Left ventricle myocardium inferior (tissue), 1 donor: Measurements from ENCODE around the gene PUS7. TPM values are rescaled to one million over a fixed set of nuclear protein-coding genes. Genes with fewer than 3 reads are reported as not detected.
"Not testable (repeated sequence)": the region's sequence is repeated elsewhere in the genome, so short reads cannot be mapped to it uniquely, and the experiment has no call there.

ENCODE experiments used
- DNase-seq: peaks from one replicate; pipeline ENCODE4 v3.0.0-alpha.2; 2020
- H3K27ac ChIP-seq: fragments of 200-600 bp; replicated peaks from 2 replicates; pipeline ENCODE4 v1.8.0; 2021
- H3K27me3 ChIP-seq: fragments of 200-600 bp; 2 replicates; pipeline ENCODE4 v1.8.0; 2021; ENCODE audit warnings: low read depth
- H3K36me3 ChIP-seq: fragments of 200-600 bp; 2 replicates; pipeline ENCODE4 v1.8.0; 2021
- H3K4me1 ChIP-seq: fragments of 200-600 bp; 2 replicates; pipeline ENCODE4 v1.8.0; 2021
- H3K4me3 ChIP-seq: fragments of 200-600 bp; 2 replicates; pipeline ENCODE4 v1.8.0; 2021; ENCODE audit warnings: mild to moderate bottlenecking, moderate library complexity
- H3K9me3 ChIP-seq: fragments of 200-600 bp; replicated peaks from 2 replicates; pipeline ENCODE4 v1.8.0; 2021
- intact Hi-C: fragments of 100-400 bp; cut with micrococcal nuclease; formaldehyde crosslinking; loops from one replicate; pipeline ENCODE4 v1.11.0; 2022
- total RNA-seq: library from RNA; stranded (reverse); fragmentation: NEBNext Ultra II Directional; extraction: Animal tissue kit (Norgen Biotek cat#: 25700); gene quantifications from one replicate; pipeline ENCODE4 v1.2.1, GENCODE V29; 2021
- TF ChIP-seq, protein P1 (sequence below): fragments of 200-600 bp; IDR thresholded peaks from 2 replicates; pipeline ENCODE4 v1.8.0; 2021; ENCODE audit warnings: antibody characterized with exemption, mild to moderate bottlenecking, borderline replicate concordance
- donor health status: DM: no; HTN: yes; CAD: no; lungs with severe emphysema.

Gene PUS7
- total RNA-seq, 1 donor from 2014 or later = 4.9 TPM

DNA sequence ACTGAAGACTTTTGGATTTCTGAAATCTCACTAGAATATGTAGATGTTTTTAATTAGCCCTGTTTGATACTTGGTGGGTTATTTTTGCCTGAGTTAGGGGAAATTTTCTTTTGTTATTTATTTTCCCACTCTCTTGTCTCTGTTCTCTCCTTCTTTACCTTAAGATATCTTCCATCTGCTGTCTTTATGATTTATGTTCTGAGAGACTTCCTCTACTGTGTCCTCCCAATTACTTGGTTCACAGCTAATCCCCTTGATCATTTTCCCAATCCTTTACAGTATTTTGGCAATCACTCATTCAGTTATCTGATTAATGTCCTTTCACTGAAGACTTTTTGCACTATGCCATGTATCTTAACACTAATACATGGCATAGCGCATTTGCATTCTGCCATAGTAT lies 83.8 kb downstream of the PUS7 start:
- Histone ChIP-seq H3K9me3 (no peaks in the 10 kb centered on the region), H3K27ac (no peak overlapping the region), H3K27me3 (no peaks in the 10 kb centered on the region), H3K36me3 (no peaks in the 10 kb centered on the region), H3K4me1 (no peaks in the 10 kb centered on the region), H3K4me3 (no peak overlapping the region)
- no peak for DNase-seq
- intact Hi-C loops = no loop called here
- TF ChIP-seq, protein P1, sequence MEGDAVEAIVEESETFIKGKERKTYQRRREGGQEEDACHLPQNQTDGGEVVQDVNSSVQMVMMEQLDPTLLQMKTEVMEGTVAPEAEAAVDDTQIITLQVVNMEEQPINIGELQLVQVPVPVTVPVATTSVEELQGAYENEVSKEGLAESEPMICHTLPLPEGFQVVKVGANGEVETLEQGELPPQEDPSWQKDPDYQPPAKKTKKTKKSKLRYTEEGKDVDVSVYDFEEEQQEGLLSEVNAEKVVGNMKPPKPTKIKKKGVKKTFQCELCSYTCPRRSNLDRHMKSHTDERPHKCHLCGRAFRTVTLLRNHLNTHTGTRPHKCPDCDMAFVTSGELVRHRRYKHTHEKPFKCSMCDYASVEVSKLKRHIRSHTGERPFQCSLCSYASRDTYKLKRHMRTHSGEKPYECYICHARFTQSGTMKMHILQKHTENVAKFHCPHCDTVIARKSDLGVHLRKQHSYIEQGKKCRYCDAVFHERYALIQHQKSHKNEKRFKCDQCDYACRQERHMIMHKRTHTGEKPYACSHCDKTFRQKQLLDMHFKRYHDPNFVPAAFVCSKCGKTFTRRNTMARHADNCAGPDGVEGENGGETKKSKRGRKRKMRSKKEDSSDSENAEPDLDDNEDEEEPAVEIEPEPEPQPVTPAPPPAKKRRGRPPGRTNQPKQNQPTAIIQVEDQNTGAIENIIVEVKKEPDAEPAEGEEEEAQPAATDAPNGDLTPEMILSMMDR = no peak

DNA sequence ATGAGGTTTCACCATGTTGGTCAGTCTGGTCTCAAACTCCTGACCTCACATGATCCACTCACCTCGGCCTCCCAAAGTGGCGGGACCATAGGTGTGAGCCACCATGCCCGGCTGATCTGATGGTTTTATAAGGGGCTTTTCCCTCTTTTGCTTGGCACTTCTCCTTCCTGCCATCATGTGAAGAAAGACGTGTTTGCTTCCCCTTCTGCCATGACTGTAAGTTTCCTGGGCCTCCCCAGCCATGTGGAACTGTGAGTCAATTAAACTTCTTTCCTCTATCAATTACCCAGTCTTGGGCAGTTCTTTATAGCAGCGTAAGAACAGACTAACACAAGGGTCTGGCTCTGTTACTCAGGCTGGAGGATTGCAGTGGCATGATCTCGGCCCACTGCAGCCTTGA lies 84.7 kb downstream of the PUS7 start:
- DNase-seq, H3K36me3 ChIP-seq, H3K4me3 ChIP-seq, H3K9me3 ChIP-seq, intact Hi-C loops, H3K4me1 ChIP-seq, H3K27me3 ChIP-seq, H3K27ac ChIP-seq: not testable (repeated sequence)

DNA sequence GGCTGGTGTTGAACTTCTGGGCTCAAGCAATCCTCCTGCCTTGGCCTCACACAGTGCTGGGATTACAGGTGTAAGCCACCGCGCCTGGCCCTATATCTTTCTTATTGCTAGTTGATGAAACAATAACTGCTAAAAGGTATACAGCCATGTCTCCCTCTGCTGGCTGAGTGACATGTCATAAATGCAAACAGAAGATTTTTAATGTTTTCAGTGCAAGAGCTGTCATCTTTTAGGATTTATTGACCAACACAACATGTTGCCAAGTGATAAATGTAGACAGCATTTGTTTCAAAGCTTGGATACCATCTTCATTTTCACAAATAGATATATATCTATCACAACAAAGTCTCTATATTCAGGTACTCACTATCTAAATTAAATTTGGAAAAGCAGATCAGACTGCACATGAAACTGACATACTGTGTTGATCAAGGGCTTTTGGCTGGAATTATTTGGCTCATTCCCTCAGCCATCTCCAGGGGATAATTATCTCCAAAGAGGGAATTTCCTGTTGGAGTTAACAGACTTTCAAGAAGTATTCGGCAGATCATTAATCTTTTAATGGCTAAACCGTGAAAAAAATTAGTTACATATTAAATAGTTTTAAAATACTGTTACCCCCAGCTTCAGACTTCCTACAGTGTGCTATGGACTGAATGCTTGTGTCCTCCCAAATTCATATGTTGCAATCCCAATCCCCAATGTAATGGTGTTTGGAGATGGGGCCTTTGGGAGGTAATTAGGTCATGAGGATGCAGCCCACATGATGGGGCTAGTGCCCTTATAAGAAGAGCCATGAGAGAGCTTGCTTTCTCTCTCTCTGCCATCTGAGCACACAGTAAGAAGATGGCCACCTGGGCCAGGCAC lies 92.1 kb downstream of the PUS7 start:
- Histone ChIP-seq H3K27me3 (no peaks in the 10 kb centered on the region), H3K4me3 (no peak overlapping the region), H3K27ac (no peak overlapping the region), H3K36me3 (no peaks in the 10 kb centered on the region), H3K9me3 (no peaks in the 10 kb centered on the region), H3K4me1 (peaks cover 11% of the 10 kb centered on the region)
- intact Hi-C loops = no loop called here
- no peak for DNase-seq
- TF ChIP-seq, protein P1 = peak; percentile 68

DNA sequence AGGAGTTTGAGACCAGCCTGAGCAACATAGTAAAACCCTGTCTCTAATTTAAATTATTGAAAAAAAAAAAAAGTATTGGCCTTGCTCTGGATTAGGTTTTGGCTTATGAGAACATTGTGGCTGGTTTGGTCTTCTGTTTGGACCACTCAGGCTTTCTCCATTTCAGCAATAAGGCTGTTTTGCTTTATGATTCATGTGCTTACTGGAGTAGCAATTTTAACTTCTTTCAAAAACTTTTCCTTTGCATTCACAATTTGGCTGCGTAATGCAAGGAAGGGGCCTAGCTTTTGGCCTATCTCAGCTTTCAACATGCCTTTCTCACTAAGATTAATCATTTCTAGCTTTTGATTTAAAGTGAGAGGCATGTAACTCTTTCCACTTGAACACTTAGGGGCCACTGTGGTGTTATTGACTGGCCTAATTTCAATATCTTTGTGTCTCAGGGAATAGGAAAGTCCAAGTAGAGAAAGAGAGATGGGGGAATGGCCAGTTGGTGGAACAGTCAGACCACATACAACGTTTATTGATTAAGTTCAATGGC lies 95.4 kb downstream of the PUS7 start:
- Histone ChIP-seq H3K4me3 (no peak overlapping the region), H3K27me3 (no peaks in the 10 kb centered on the region), H3K9me3 (no peaks in the 10 kb centered on the region), H3K36me3 (no peaks in the 10 kb centered on the region), H3K27ac (no peak overlapping the region), H3K4me1 (peaks cover 11% of the 10 kb centered on the region)
- intact Hi-C loops = no loop called here
- TF ChIP-seq, protein P1 = no peak
- no peak for DNase-seq

DNA sequence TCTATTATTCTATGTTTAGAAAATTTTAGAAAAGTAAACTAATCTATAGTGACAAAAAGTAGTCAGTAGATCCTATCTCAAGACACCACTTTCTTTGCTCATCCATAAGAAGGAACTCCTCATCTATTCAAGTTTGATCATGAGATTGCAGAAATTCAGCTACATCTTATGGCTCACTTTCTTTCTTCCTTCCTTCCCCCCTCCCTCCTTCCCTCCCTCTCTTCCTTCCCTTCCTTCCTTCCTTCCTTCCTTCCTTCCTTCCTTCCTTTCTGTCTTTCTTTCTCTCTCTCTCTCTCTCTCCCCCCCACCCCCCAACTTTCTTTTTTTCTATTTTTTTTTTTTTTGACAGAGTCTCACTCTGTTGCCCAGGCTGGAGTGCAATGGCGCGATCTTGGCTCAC lies 98.1 kb downstream of the PUS7 start:
- DNase-seq = no peak
- TF ChIP-seq, protein P1 = no peak
- intact Hi-C loops = no loop called here
- Histone ChIP-seq H3K27me3 (no peaks in the 10 kb centered on the region), H3K4me1 (no peaks in the 10 kb centered on the region), H3K36me3 (no peaks in the 10 kb centered on the region), H3K4me3 (no peak overlapping the region), H3K27ac (no peak overlapping the region), H3K9me3 (no peaks in the 10 kb centered on the region)

DNA sequence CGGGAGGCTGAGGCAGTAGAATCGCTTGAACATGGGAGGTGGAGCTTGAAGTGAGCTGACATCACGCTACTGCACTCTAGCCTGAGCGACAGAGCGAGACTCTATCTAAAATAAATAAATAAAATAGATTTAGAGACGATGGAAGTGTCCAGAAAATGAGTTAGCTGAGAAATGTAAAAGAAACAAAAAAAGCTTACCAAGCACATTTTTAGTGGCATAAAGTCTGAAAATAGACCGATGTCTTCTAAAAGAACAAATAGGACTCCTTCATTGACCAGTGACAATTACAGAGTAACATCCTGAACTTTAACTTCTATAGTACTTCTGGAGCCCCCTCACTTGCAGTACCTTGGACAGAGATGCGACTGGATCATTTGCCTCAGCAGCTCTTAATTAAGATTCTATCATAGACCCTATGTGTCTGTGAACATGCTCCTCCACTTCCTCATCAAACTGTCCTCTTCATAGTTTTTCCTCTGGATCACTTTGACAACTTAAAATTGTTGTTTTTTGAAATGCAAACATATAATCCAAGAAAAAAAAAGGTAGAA lies 108.1 kb downstream of the PUS7 start:
- DNase-seq = no peak
- H3K27ac ChIP-seq = no peak overlapping the region
- TF ChIP-seq, protein P1 = no peak
- intact Hi-C loops = no loop called here
- no peaks in the 10 kb centered on the region for H3K9me3 ChIP-seq
- no peaks in the 10 kb centered on the region for H3K4me1 ChIP-seq
- H3K36me3 ChIP-seq = no peaks in the 10 kb centered on the region
- H3K27me3 ChIP-seq = no peaks in the 10 kb centered on the region
- no peak overlapping the region for H3K4me3 ChIP-seq

DNA sequence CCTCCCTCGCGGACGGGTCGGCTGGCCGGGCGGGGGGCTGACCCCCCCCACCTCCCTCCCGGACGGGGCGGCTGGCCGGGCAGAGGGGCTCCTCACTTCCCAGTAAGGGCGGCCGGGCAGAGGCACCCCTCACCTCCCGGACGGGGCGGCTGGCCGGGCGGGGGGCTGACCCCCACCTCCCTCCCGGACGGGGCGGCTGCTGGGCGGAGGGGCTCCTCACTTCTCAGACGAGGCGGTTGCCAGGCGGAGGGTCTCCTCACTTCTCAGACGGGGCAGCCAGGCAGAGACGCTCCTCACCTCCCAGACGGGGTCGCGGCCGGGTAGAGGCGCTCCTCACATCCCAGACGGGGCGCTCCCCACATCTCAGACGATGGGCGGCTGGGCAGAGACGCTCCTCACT lies 111.3 kb downstream of the PUS7 start:
- H3K36me3 ChIP-seq, intact Hi-C loops, H3K4me3 ChIP-seq, DNase-seq, H3K4me1 ChIP-seq, H3K27ac ChIP-seq, H3K27me3 ChIP-seq, H3K9me3 ChIP-seq: not testable (repeated sequence)

DNA sequence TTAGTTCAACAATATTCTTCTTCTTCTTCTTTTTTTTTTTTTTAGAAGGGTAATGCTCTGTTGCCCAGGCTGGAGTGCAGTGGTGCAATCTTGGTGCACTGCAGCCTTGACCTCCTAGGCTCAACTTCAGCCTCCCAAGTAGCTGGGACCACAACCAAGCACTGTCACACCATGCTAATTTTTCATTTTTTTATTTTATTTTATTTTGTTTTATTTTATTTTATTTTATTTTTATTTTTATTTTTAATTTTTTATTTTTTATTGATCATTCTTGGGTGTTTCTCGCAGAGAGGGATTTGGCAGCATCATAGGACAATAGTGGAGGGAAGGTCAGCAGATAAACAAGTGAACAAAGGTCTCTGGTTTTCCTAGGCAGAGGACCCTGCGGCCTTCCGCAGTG lies 112.3 kb downstream of the PUS7 start:
- H3K27me3 ChIP-seq, H3K4me3 ChIP-seq, H3K36me3 ChIP-seq, H3K4me1 ChIP-seq, H3K27ac ChIP-seq, DNase-seq, H3K9me3 ChIP-seq, intact Hi-C loops: not testable (repeated sequence)
